ENCODE data around the gene PCDH9. TPM values are rescaled to one million over a fixed set of nuclear protein-coding genes. Genes with fewer than 3 reads are reported as not detected.
A peak's percentile ranks its signal among the peaks of the same experiment; 100 is the strongest.

Gene PCDH9
- total and polyA plus RNA-seq, 12 donors, result 2.9 to 32.0 (median 15.4) TPM

DNA sequence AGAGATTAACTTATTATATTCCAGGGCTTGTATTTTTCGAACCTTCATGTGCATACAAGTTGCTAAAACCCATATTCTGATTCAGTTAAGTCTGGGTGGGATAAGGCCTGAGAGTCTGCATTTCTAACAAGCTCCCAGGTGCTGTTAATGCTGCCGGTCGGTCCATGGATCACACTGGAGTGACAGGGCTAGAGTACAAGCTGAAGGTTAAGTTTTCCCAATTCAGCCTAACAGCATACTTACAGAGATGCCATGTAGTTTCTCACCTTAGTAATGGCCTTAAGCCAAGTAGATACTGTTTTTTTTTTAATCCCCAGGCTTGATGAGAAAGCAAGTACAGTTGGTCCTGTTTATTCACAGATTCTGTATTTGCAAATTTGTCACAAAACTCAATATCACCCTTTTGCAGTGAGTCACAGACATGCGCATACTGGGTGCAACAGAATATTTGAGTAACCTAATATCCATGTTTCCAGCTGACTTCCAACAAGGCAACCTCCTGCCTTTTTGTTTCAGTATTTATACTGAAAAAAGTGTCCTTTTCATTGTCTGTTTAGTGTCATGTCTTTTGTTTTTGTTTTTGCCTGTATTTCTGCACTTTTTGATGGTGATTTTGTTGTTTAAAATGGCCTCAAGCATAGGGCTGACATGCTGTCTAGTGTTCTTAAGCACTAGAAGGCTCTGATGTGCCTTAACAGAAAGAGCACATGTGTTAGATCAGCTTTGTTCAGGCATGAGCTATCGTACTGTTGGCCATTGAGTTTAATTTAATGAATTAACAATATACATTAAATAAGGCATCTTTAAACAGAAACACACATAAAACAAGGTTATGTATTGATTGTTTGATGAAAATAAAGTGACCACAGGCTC lies 875.0 kb downstream of the PCDH9 start:
- DNase-seq, result no peak
- Histone ChIP-seq H3K4me1 (peaks cover 0 to 12% (median 0%) of the 10 kb centered on the region in 9 donors), H3K4me3 (no peak overlapping the region), H3K27ac (no peak overlapping the region), H3K9me3 (no peaks in the 10 kb centered on the region), H3K36me3 (no peaks in the 10 kb centered on the region), H3K27me3 (no peaks in the 10 kb centered on the region)
- intact Hi-C loops (cut with DNase I), result no loop called here
- ATAC-seq, result no peak
- TF ChIP-seq, protein P1, sequence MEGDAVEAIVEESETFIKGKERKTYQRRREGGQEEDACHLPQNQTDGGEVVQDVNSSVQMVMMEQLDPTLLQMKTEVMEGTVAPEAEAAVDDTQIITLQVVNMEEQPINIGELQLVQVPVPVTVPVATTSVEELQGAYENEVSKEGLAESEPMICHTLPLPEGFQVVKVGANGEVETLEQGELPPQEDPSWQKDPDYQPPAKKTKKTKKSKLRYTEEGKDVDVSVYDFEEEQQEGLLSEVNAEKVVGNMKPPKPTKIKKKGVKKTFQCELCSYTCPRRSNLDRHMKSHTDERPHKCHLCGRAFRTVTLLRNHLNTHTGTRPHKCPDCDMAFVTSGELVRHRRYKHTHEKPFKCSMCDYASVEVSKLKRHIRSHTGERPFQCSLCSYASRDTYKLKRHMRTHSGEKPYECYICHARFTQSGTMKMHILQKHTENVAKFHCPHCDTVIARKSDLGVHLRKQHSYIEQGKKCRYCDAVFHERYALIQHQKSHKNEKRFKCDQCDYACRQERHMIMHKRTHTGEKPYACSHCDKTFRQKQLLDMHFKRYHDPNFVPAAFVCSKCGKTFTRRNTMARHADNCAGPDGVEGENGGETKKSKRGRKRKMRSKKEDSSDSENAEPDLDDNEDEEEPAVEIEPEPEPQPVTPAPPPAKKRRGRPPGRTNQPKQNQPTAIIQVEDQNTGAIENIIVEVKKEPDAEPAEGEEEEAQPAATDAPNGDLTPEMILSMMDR (IDR thresholded peaks at IDR 0.05), result no peak
- WGBS, 2 donors, result 89 to 92% methylated on average over 5 of the region's 5 CpGs

DNA sequence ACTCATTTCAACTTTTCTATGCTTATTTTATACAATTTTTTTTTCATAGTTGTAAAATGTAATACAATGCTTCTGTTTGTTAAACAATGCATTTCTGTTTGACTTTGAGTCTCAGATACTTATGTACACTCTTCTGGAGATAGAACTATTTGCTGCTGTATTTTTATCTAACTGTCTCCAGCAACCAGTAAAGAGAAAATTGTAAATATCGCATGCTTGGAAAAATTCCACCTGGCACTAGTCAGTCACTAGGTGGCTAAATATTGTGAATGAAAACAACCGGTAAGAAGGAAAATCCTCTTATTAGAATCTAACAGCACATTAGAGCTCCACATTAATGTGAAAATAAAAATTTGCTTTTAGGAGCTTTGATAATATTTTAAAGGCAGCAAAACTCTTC lies 876.5 kb downstream of the PCDH9 start:
- H3K27me3 ChIP-seq, result no peaks in the 10 kb centered on the region
- WGBS, 2 donors, result 14 to 18% methylated on average over 2 of the region's 2 CpGs
- DNase-seq, result no peak
- TF ChIP-seq, protein P1 (IDR thresholded peaks at IDR 0.05), result peak in 1 of 9 donors; percentile 4
- peak in 1 of 8 donors; percentile 61 for ATAC-seq
- H3K4me3 ChIP-seq, result no peak overlapping the region
- intact Hi-C loops (cut with DNase I), result no loop called here
- H3K27ac ChIP-seq, result no peak overlapping the region
- H3K9me3 ChIP-seq, result no peaks in the 10 kb centered on the region
- no peaks in the 10 kb centered on the region for H3K36me3 ChIP-seq
- H3K4me1 ChIP-seq, result peaks cover 0 to 26% (median 10%) of the 10 kb centered on the region in 9 donors

DNA sequence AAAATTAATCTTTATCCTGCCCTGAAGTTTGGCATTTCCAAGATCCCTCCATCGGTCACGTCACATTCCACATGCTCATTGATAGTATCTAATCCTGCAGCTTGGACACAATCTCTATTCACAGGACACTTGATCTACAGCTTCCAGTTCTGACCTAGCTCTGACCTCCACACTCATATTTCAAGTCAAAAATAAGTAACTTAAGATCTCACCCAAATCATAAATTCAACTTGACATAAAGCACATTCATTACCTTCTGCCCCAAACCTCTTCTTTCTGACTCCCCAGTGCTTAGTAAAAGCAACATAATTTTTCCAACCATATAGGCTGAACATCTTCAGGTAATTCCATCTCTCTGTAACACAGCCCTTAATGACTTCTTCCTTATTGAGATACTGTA lies 880.2 kb downstream of the PCDH9 start:
- H3K27ac ChIP-seq, result no peak overlapping the region
- 42 to 65% methylated on average over 2 of the region's 2 CpGs for WGBS, 2 donors
- no peaks in the 10 kb centered on the region for H3K36me3 ChIP-seq
- H3K4me1 ChIP-seq, result peaks cover 0 to 27% (median 12%) of the 10 kb centered on the region in 9 donors
- intact Hi-C loops (cut with DNase I), result no loop called here
- ATAC-seq, result no peak
- TF ChIP-seq, protein P1 (IDR thresholded peaks at IDR 0.05), result no peak
- no peak for DNase-seq
- H3K9me3 ChIP-seq, result no peaks in the 10 kb centered on the region
- no peak overlapping the region for H3K4me3 ChIP-seq
- no peaks in the 10 kb centered on the region for H3K27me3 ChIP-seq

DNA sequence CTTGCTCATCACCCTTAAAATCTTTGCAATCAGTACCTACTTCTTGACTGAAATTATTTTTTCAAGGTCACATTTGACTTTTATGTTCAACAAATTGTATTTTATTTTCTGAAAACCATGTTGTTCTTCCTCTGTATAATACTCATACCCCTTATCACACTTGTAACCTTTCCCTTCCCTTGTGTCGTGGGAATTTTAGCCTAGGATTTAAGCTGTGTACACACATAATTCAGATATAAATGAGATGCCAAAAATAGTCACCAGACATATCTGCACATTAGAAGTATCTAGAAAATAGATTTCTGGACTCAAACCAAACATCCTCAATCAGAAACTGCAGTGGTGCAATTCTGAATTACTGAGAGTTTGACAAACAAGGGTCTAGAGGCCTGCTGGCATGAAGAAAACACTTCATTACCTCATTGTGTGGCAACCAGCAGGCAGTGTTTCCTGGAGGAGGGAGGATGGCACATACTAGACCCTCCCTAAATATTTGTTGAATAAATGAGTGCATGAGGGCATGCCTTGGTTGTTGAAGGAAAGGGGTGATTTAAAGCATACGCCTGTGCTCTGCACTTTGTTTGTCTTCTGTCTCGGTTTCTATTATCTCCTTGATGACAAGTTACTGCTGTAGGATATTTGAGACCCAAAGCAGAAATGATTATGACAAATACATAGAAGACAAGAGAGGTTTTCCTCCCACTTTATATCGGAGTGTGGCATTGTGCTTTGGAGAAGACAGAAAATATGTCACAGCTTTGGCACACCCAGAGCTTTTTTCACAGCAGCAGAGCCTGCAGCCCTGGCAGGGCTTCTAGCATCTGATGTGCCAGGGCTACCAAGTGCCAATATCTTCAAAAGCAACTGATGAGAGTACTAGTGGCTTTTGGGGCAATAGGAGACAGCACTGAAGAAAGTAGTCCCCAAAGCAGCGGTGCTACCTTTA lies 881.1 kb downstream of the PCDH9 start:
- H3K36me3 ChIP-seq, result no peaks in the 10 kb centered on the region
- no peaks in the 10 kb centered on the region for H3K27me3 ChIP-seq
- no peak overlapping the region for H3K4me3 ChIP-seq
- TF ChIP-seq, protein P1 (IDR thresholded peaks at IDR 0.05), result no peak
- H3K9me3 ChIP-seq, result no peaks in the 10 kb centered on the region
- H3K27ac ChIP-seq, result no peak overlapping the region
- peak; percentile 20 to 92 (median 82) for ATAC-seq
- peaks cover 0 to 26% (median 12%) of the 10 kb centered on the region in 9 donors for H3K4me1 ChIP-seq
- intact Hi-C loops (cut with DNase I), result no loop called here
- WGBS, 2 donors, result 27 to 35% methylated on average over 5 of the region's 5 CpGs
- peak in 1 of 2 donors; percentile 6 for DNase-seq
